Natural killer cell (primary cell): Measurements from ENCODE around the gene TRNP1. TPM values are rescaled to one million over a fixed set of nuclear protein-coding genes. Genes with fewer than 3 reads are reported as not detected.
A peak's percentile ranks its signal among the peaks of the same experiment; 100 is the strongest.

Source experiments
- ATAC-seq, 3 donors: fragments of 150-1000 bp in 2 of 3; fragments of 200-7000 bp in 1 of 3; cut with Tn5 transposase; 1 replicate in 1 of 3; 2 replicates in 2 of 3; pipeline ENCODE4 v1.10.0; 2021; ENCODE audit warnings: mild to moderate bottlenecking in 2 of 3, moderate library complexity in 2 of 3
- DNase-seq, 2 donors: peaks; one replicate each; pipeline versions ENCODE4 v3.0.0 to v3.0.0-alpha.2; 2013 to 2021; ENCODE audit warnings: mixed read lengths in 1 of 2
- H3K27ac ChIP-seq: one replicate; pipeline ENCODE4 v1.5.1; 2013; ENCODE audit warnings: mild to moderate bottlenecking, low read length
- H3K27me3 ChIP-seq: one replicate; pipeline ENCODE4 v1.6.1; 2013; ENCODE audit warnings: low read length; ENCODE audit not compliant: control insufficient read depth, insufficient read depth
- H3K36me3 ChIP-seq: one replicate; pipeline ENCODE4 v1.6.1; 2013; ENCODE audit warnings: low read length; ENCODE audit not compliant: control insufficient read depth, insufficient read depth
- H3K4me1 ChIP-seq: one replicate; pipeline ENCODE4 v1.6.1; 2013; ENCODE audit warnings: low read length; ENCODE audit not compliant: control insufficient read depth, insufficient read depth
- H3K4me3 ChIP-seq: one replicate; pipeline ENCODE4 v1.5.1; 2013; ENCODE audit warnings: low read length
- H3K9me3 ChIP-seq: one replicate; pipeline ENCODE4 v1.6.1; 2013; ENCODE audit warnings: low read length; ENCODE audit not compliant: control insufficient read depth, insufficient read depth
- H3K27ac Mint-ChIP-seq, 2 donors: one replicate each; pipeline ENCODE4 v1.8.0; 2022; ENCODE audit warnings: mild to moderate bottlenecking in 2 of 2, mixed read lengths in 2 of 2, moderate library complexity in 1 of 2
- H3K27me3 Mint-ChIP-seq, 2 donors: one replicate each; pipeline ENCODE4 v1.8.0; 2022; ENCODE audit warnings: low read depth in 2 of 2, mixed read lengths in 2 of 2
- H3K36me3 Mint-ChIP-seq: one replicate; pipeline ENCODE4 v1.8.0; 2022; ENCODE audit warnings: mixed read lengths
- H3K4me1 Mint-ChIP-seq, 2 donors: one replicate each; pipeline ENCODE4 v1.8.0; 2022; ENCODE audit warnings: mixed read lengths in 2 of 2
- H3K4me3 Mint-ChIP-seq: one replicate; pipeline ENCODE4 v1.8.0; 2022; ENCODE audit warnings: mild to moderate bottlenecking, moderate library complexity, mixed read lengths
- H3K9me3 Mint-ChIP-seq, 2 donors: one replicate each; pipeline ENCODE4 v1.8.0; 2022; ENCODE audit warnings: mixed read lengths in 2 of 2
- WGBS: methylation state at CpG from one replicate; pipeline ENCODE4 v1.1.7; 2013; ENCODE audit warnings: missing lambda C conversion rate; ENCODE audit not compliant: insufficient coverage; 5-methylcytosine and 5-hydroxymethylcytosine counted together
- intact Hi-C: fragments of 100-400 bp; cut with micrococcal nuclease; formaldehyde crosslinking; loops from one replicate; pipeline ENCODE4 v1.14.2; 2022
- total RNA-seq, 4 donors: library from RNA; stranded (reverse); fragments of 120-200 nt in 1 of 4; gene quantifications; one replicate each; pipeline versions ENCODE4 v1.2.3 to v1.2.4, GENCODE V29; 2013 to 2022
- TF ChIP-seq, protein P1 (sequence below): fragments of 200-600 bp; IDR thresholded peaks from one replicate; pipeline ENCODE4 v1.8.0; 2022; ENCODE audit warnings: antibody characterized with exemption

Gene TRNP1
- total RNA-seq, 3 donors from 2014 or later (not counting 1 experiment from before 2014, with no cell fraction given): 0.18 to 3.0 (median 0.95) TPM

DNA sequence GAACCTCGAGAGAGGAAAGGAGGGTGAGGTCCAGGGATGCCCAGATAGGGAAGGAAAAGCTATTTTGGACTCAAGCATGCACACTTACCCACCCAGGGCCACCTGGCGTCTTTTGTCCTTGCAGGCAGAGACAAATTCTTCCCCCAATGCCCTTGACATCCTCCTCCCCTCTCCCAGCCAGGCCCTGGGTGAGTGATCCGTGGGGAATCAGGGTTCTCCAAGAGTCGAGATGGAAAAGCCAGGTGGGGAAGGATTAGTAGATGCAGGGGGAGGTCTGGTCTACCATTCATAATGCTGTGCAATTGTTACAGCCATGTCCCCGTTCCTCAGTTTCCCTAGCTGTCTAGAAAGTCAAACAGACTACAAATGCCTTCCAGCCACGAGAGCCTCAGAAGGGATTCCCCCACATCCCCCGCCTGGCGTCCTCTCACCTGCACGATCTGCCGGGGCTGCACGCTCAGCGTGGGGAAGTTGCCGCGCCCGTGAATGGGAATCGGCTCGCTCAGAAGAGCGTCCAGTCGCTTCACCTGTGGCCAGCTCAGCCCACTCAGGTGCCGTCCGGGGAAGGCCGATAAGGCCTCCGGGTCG lies 18.6 kb downstream of the TRNP1 start:
- H3K36me3 Mint-ChIP-seq: no peaks in the 10 kb centered on the region
- no peak for ATAC-seq
- H3K36me3 ChIP-seq: no peaks in the 10 kb centered on the region

DNA sequence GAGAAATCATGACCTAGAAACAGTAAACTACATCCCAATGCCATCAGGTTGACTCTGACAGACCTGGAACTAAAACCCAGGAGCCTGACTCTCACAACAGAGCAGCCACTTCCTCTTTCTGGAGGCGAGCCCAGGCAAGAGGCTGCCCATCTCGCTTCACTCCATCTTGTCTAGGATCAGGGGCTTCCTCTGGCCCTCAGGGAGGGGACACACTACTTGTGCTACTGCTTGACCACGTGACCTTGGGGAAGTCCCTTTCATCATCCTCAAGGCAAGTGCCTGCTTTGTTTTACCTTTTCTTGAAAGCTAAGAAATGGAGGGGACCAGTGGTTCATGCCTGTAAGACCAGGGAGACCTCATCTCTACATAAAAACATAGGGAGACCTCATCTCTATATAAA lies 21.8 kb downstream of the TRNP1 start:
- Mint-ChIP-seq H3K4me3 (no peak overlapping the region), H3K27ac (no peak overlapping the region), H3K9me3 (no peaks in the 10 kb centered on the region), H3K4me1 (peaks cover 0 to 10% of the 10 kb centered on the region in 2 donors), H3K27me3 (peaks cover 8 to 17% of the 10 kb centered on the region in 2 donors), H3K36me3 (no peaks in the 10 kb centered on the region)
- no peaks in the 10 kb centered on the region for H3K36me3 ChIP-seq
- WGBS: 16% methylated on average over 2 of the region's 3 CpGs
- no peak for DNase-seq
- TF ChIP-seq, protein P1, sequence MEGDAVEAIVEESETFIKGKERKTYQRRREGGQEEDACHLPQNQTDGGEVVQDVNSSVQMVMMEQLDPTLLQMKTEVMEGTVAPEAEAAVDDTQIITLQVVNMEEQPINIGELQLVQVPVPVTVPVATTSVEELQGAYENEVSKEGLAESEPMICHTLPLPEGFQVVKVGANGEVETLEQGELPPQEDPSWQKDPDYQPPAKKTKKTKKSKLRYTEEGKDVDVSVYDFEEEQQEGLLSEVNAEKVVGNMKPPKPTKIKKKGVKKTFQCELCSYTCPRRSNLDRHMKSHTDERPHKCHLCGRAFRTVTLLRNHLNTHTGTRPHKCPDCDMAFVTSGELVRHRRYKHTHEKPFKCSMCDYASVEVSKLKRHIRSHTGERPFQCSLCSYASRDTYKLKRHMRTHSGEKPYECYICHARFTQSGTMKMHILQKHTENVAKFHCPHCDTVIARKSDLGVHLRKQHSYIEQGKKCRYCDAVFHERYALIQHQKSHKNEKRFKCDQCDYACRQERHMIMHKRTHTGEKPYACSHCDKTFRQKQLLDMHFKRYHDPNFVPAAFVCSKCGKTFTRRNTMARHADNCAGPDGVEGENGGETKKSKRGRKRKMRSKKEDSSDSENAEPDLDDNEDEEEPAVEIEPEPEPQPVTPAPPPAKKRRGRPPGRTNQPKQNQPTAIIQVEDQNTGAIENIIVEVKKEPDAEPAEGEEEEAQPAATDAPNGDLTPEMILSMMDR: no peak
- no peak overlapping the region for H3K27ac ChIP-seq
- peaks cover 22% of the 10 kb centered on the region for H3K27me3 ChIP-seq
- intact Hi-C loops: no loop called here
- H3K4me1 ChIP-seq: peaks cover 14% of the 10 kb centered on the region
- H3K4me3 ChIP-seq: no peak overlapping the region
- no peaks in the 10 kb centered on the region for H3K9me3 ChIP-seq
- no peak for ATAC-seq

More for the DNA sequence above, 18.6 kb downstream of the TRNP1 start:
- no peaks in the 10 kb centered on the region for H3K9me3 ChIP-seq
- Mint-ChIP-seq H3K4me3 (peak overlapping the region; percentile 9), H3K27ac (no peak overlapping the region), H3K4me1 (peaks cover 0 to 10% of the 10 kb centered on the region in 2 donors), H3K9me3 (no peaks in the 10 kb centered on the region), H3K27me3 (peaks cover 14 to 20% of the 10 kb centered on the region in 2 donors)
- WGBS: 26% methylated on average over 23 of the region's 24 CpGs
- no peak overlapping the region for H3K4me3 ChIP-seq
- peaks cover 22% of the 10 kb centered on the region for H3K27me3 ChIP-seq
- intact Hi-C loops: no loop called here
- H3K4me1 ChIP-seq: peaks cover 14% of the 10 kb centered on the region
- TF ChIP-seq, protein P1: no peak
- H3K27ac ChIP-seq: no peak overlapping the region
- DNase-seq: peak in 1 of 2 donors; percentile 38

DNA sequence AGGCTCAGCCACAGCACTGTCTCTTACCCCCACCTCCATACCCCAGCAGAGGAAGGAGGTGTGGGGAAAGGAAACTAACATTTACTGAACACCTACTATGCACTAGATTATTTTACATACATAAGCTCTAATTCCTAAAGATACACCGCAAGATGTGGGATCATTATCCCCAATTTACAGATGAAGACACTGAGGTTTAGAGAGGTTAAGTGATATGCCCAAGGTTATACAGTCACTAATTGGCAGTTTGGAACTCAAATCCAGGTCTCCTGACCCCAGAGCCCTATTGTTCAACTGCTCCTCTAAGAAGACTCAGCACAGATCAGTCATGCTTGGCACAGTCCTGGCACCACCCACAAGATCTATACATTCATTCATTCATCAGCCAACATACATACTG lies 22.9 kb downstream of the TRNP1 start:
- no peaks in the 10 kb centered on the region for H3K9me3 Mint-ChIP-seq
- no peaks in the 10 kb centered on the region for H3K9me3 ChIP-seq
- intact Hi-C loops: no loop called here
- H3K27ac Mint-ChIP-seq: no peak overlapping the region
- H3K36me3 ChIP-seq: no peaks in the 10 kb centered on the region
- H3K27ac ChIP-seq: no peak overlapping the region
- H3K27me3 Mint-ChIP-seq: peaks cover 5 to 15% of the 10 kb centered on the region in 2 donors
- TF ChIP-seq, protein P1: no peak
- no peak for DNase-seq
- H3K4me1 ChIP-seq: peaks cover 14% of the 10 kb centered on the region
- H3K27me3 ChIP-seq: peaks cover 16% of the 10 kb centered on the region
- H3K4me3 ChIP-seq: no peak overlapping the region
- no peak for ATAC-seq
- no CpG with 5 or more reads among the region's 1 CpG for WGBS
- no peaks in the 10 kb centered on the region for H3K36me3 Mint-ChIP-seq
- peaks cover 0 to 9% of the 10 kb centered on the region in 2 donors for H3K4me1 Mint-ChIP-seq
- no peak overlapping the region for H3K4me3 Mint-ChIP-seq

DNA sequence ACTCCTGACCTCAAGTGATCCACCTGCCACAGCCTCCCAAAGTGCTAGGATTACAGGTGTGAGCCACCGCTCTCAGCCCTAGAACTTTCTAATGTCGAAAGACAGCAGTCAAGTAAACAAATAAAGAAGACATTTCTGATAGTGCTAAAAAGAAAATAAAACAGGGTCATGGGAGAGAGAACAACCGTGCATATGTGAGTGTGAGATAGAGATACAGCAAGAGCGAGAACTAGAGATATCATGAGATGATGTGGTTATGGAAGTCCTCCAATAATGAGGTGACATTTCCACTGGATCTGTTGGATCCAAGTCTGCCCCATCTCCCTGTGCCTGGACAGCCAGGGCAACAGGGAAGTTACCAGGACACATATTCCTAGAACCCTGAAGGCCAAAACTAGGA lies 23.7 kb downstream of the TRNP1 start:
- Mint-ChIP-seq H3K4me1 (peaks cover 0 to 7% of the 10 kb centered on the region in 2 donors), H3K4me3 (no peak overlapping the region), H3K9me3 (no peaks in the 10 kb centered on the region), H3K27ac (no peak overlapping the region), H3K27me3 (peaks cover 0 to 7% of the 10 kb centered on the region in 2 donors), H3K36me3 (no peaks in the 10 kb centered on the region)
- Histone ChIP-seq H3K4me1 (peaks cover 10% of the 10 kb centered on the region), H3K27me3 (peaks cover 8% of the 10 kb centered on the region), H3K36me3 (no peaks in the 10 kb centered on the region), H3K9me3 (no peaks in the 10 kb centered on the region), H3K27ac (no peak overlapping the region), H3K4me3 (no peak overlapping the region)
- TF ChIP-seq, protein P1: no peak
- no peak for DNase-seq
- no peak for ATAC-seq
- 90% methylated on average over 4 of the region's 4 CpGs for WGBS
- intact Hi-C loops: no loop called here
